ENCODE results near the gene NIPAL4.
"Not testable (repeated sequence)": the region's sequence is repeated elsewhere in the genome, so short reads cannot be mapped to it uniquely, and the experiment has no call there.

The NIPAL4 gene

DNA sequence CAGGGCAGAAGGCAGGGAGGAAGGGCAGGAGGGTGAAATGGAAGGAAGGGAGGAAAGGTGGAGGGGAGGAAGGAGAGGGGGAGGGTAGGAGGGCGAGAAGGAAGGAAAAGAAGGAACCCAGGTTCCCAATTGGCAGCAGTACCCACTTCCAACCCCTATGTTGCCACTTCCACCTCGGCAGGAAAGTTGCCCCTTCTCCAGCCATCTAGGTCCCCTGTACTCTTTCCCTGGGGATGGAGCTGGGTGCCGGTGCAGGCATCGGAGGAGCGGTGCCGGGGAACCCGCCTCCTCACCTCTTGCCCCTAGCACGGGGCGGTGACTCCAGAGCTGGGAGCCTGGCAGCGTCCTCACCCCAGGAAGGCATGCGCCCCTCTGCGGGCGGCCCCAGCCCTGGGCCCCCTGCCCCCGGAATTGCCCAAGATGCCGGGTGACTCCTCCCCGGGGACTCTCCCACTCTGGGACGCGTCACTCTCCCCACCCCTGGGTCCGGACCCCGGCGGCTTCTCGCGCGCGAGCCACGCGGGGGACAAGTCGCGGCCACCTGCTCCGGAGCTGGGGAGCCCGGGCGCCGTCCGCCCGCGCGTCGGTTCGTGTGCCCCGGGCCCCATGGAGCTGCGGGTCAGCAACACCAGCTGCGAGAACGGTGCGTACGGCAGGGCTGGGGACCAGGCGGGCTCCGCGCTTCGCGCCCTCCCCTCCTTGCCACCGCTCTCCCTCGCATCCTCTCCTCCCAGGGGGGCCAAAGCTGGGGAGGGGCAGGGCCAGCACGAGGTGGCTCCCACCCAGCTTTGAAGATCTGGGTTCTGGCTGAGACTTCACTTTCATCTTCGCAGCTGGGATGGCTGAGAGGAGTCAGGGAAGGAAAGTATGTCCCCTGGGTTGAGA, at the start of gene NIPAL4:
NIPAL4 (plus strand) TSS at position 499 of the 885 bp plus-strand sequence; CDS start at position 607, 108 bp downstream.
- TF ChIP-seq, protein P1, sequence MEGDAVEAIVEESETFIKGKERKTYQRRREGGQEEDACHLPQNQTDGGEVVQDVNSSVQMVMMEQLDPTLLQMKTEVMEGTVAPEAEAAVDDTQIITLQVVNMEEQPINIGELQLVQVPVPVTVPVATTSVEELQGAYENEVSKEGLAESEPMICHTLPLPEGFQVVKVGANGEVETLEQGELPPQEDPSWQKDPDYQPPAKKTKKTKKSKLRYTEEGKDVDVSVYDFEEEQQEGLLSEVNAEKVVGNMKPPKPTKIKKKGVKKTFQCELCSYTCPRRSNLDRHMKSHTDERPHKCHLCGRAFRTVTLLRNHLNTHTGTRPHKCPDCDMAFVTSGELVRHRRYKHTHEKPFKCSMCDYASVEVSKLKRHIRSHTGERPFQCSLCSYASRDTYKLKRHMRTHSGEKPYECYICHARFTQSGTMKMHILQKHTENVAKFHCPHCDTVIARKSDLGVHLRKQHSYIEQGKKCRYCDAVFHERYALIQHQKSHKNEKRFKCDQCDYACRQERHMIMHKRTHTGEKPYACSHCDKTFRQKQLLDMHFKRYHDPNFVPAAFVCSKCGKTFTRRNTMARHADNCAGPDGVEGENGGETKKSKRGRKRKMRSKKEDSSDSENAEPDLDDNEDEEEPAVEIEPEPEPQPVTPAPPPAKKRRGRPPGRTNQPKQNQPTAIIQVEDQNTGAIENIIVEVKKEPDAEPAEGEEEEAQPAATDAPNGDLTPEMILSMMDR (conservative IDR thresholded peaks at IDR 0.05), result no peak
- H3K27ac ChIP-seq, result no peak within 1 kb of the TSS

DNA sequence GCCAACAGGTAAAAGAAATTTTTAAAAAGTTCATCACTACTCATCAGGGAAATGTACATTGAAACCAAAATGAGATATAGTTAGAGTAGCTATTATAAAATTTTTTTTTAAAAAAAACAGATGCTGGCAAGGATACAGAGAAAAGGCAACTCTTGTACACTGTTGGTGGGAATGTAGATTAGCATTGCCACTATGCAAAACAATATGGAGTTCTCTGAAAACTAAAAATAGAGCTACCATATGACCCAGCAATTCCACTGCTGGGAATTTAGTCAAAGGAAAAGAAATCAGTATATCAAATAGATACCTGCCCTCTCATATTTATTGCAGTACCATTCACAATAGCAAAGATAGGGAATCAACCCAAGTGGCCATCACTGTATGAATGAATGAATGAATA, 44.2 kb upstream of the NIPAL4 start:
- TF ChIP-seq, protein P1 (conservative IDR thresholded peaks at IDR 0.05), result no peak
- no peak overlapping the region for H3K27ac ChIP-seq

DNA sequence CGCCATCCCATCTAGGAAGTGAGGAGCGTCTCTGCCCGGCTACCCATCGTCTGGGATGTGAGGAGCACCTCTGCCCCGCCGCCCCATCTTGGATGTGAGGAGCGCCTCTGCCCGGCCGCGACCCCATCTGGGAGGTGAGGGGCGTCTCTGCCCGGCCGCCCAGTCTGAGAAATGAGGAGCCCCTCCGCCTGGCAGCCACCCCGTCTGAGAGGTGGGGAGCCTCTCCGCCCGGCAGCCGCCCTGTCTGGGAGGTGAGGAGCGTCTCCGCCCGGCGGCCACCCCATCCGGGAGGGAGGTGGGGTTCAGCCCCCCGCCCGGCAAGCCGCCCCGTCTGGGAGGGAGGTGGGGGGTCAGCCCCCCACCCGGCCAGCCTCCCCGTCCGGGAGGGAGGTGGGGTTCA, 40.5 kb upstream of the NIPAL4 start:
- not testable (repeated sequence) for H3K27ac ChIP-seq

DNA sequence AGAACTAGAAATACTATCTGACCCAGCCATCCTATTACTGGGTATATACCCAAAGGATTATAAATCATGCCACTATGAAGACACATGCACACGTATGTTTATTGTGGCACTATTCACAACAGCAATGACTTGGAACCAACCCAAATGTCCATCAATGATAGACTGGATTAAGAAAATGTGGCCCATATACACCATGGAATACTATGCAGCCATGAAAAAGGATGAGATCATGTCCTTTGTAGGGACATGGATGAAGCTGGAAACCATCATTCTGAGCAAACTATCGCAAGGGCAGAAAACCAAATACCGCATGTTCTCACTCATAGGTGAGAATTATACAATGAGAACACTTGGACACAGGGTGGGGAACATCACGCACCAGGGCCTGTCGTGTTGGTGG, 30.1 kb upstream of the NIPAL4 start:
- H3K27ac ChIP-seq, result not testable (repeated sequence)

DNA sequence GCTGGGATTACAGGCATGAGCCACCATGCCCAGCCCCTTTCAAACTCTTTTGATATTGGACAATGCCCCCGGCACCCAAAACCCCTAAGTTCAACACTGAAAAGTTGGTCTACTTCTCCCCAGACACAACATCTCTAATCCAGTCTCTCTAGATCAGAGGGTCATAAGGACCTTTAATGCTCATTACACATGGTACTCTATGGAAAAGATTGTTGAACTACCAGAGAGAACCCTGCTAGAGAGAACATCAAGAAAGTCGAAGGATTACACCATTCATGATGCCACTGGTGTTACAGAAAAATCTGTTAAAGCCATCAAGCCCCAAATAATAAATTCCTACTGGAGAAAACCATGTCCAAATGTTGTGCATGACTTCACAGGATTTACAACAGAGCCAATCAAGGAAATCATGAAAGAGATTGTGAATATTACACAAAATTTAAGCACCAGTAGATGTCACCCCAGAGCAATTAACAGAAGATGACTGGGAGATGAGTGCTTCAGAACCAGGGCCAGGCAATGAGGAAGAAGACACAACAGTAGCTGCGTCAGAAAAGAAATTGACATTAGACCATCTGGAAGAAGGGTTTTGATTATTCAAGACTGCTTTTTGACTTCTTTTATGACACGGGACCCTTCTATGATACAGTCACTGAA, 28.3 kb upstream of the NIPAL4 start:
- peak overlapping the region; percentile 53 for H3K27ac ChIP-seq
- TF ChIP-seq, protein P1 (conservative IDR thresholded peaks at IDR 0.05), result peak; percentile 75

DNA sequence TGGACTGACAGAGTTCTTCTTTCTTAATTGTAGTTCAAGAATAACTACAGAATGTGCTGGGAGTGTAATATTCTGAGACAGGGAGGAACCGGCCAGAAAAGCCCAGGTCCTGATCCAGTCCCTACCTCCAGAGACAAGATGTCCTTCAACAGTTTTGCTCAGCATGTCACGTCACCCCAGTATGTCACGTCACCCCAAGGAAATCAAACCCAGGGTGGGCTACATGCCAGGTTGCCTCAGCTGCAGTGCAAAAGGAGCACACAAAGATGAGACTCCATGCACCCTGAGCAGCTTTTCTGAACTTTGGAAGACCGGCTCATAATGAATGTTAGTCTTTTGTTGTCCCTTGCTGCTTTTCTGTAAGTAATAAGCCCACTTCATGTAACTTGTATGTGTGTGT, 25.9 kb upstream of the NIPAL4 start:
- TF ChIP-seq, protein P1 (conservative IDR thresholded peaks at IDR 0.05), result no peak
- no peak overlapping the region for H3K27ac ChIP-seq

DNA sequence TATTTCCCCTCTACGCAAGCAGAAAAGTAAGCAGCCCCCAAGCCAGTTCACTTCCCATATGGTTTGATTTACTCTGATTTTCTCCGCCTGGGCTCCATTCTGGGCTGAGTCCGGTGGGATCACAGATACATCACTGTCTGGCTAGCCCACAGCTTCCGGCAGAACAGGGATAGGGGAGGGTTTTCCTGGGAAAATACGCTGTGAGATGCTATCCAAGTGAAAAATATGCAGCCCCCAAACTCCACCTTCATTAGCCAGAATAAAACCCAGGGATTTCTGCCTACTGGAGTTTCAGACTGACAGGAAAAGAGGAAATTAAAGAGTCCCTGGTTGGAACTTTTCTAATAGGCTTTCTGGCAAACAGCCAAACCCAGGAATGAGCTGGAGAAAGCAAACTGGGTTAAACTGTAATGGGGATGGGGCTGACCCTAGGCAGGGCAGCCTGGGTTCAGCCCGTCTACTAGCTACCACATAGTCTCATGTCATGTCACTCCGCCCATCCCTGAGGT, 16.9 kb upstream of the NIPAL4 start:
- no peak overlapping the region for H3K27ac ChIP-seq
- TF ChIP-seq, protein P1 (conservative IDR thresholded peaks at IDR 0.05), result no peak

DNA sequence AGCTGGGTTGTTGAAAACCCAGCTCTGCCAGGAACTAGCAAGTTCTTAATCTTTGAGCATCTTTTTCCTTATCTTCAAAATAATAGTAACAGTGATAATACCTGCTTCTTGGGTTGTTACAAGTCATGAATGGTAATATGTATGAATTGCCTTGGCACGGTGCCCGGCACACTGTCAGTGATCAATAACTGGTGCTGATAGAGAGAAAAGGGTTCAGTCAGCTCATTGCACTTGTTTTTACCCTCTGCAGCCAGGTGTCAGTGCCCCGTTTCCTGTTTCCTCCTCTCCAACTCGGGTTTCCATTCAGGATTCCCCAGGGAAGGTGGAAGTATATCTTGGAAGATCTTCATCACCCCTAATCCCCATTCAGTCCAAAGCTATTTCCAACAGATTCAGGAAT, 15.8 kb upstream of the NIPAL4 start:
- no peak overlapping the region for H3K27ac ChIP-seq
- TF ChIP-seq, protein P1 (conservative IDR thresholded peaks at IDR 0.05), result no peak
